GM12878 (cell line): Measurements from ENCODE around the gene ZNF317. TPM values are rescaled to one million over a fixed set of nuclear protein-coding genes. Genes with fewer than 3 reads are reported as not detected.

ENCODE experiments used
- ATAC-seq: fragments of 200-7000 bp; cut with Tn5 transposase; 3 replicates; pipeline ENCODE4 v1.9.1; 2020; ENCODE audit warnings: mild to moderate bottlenecking, moderate library complexity
- BruUV-seq: library from RNA; stranded (reverse); fragments of 400-500 nt; replicated peaks from 2 replicates; lab custom pipeline; 2021; lab: Mats Ljungman, UMichigan
- CTCF ChIA-PET: fragments of 300-600 bp; sonication (Branson Sonifier 250); formaldehyde crosslinking; extraction: SDS; loops from one replicate; lab custom pipeline; 2021; ENCODE audit warnings: inconsistent platforms; lab: Yijun Ruan, JAX
- POLR2A ChIA-PET: fragments of 350-600 bp; formaldehyde crosslinking; extraction: SDS; loops from one replicate; lab custom pipeline; 2021; ENCODE audit warnings: inconsistent platforms; lab: Charles Lee
- RAD21 ChIA-PET: fragments of 300-600 bp; sonication (Branson Sonifier 250); formaldehyde crosslinking; loops from one replicate; lab custom pipeline; 2023; ENCODE audit warnings: antibody characterized with exemption; ENCODE audit not compliant: unreplicated experiment; lab: Charles Lee
- SMC1A ChIA-PET: fragments of 300-600 bp; sonication (Branson Sonifier 250); formaldehyde crosslinking; loops from one replicate; lab custom pipeline; 2023; ENCODE audit not compliant: unreplicated experiment, uncharacterized antibody; lab: Charles Lee
- DNase-seq: peaks from one replicate; pipeline ENCODE4 v3.0.0-alpha.2; 2011; ENCODE audit warnings: low read depth, low spot score
- FAIRE-seq: peaks from 3 replicates; lab custom pipeline; 2011; peaks lifted over from hg19 to GRCh38; lab: Jason Lieb, UNC
- H2AFZ ChIP-seq: 2 replicates; pipeline ENCODE4 v1.6.0; 2011; ENCODE audit warnings: low read depth, low read length, control low read depth; ENCODE audit not compliant: control insufficient read depth
- H3K27ac ChIP-seq: 2 replicates; pipeline ENCODE4 v1.5.1; 2011; ENCODE audit warnings: control low read depth; ENCODE audit not compliant: control insufficient read depth, insufficient read depth
- H3K27me3 ChIP-seq, 2 experiments: replicated peaks in 1 of 2; 2 replicates each; pipeline versions ENCODE4 v1.6.0 to v1.6.1; 2011; ENCODE audit warnings: low read length in 1 of 2; ENCODE audit not compliant: control insufficient read depth in 2 of 2, insufficient read depth in 2 of 2
- H3K36me3 ChIP-seq, 2 experiments: 2 replicates each; pipeline ENCODE4 v1.5.1; 2011; ENCODE audit warnings: low read length in 1 of 2; ENCODE audit not compliant: control insufficient read depth in 2 of 2, insufficient read depth in 2 of 2
- H3K4me1 ChIP-seq: 2 replicates; pipeline ENCODE4 v1.6.1; 2011; ENCODE audit warnings: mild to moderate bottlenecking, low read length, moderate library complexity, mixed read lengths; ENCODE audit not compliant: control insufficient read depth, insufficient read depth
- H3K4me2 ChIP-seq: 2 replicates; pipeline ENCODE4 v1.6.0; 2011; ENCODE audit warnings: control low read depth; ENCODE audit not compliant: control insufficient read depth, insufficient read depth
- H3K4me3 ChIP-seq: fragments of 200-600 bp; sonication (generic); 2 replicates; pipeline ENCODE4 v1.5.1; 2016
- H3K79me2 ChIP-seq: 2 replicates; pipeline ENCODE4 v1.6.0; 2011; ENCODE audit warnings: low read length; ENCODE audit not compliant: control insufficient read depth, insufficient read depth
- H3K9ac ChIP-seq: 2 replicates; pipeline ENCODE4 v1.8.0; 2011; ENCODE audit warnings: low read length, control low read depth, mixed read lengths; ENCODE audit not compliant: control insufficient read depth, insufficient read depth
- H3K9me3 ChIP-seq: replicated peaks from 3 replicates; pipeline ENCODE4 v1.5.1; 2011; ENCODE audit warnings: mild to moderate bottlenecking, low read length; ENCODE audit not compliant: control insufficient read depth, insufficient read depth
- H4K20me1 ChIP-seq: 2 replicates; pipeline ENCODE4 v1.6.0; 2011; ENCODE audit not compliant: control insufficient read depth, insufficient read depth
- CREM ChIP-seq: IDR thresholded peaks from 2 replicates; pipeline ENCODE4 v1.6.1; 2014; ENCODE audit warnings: antibody characterized with exemption, low read depth
- FOS ChIP-seq: IDR thresholded peaks from 3 replicates; pipeline ENCODE4 v1.6.1; 2011; ENCODE audit warnings: borderline replicate concordance; ENCODE audit not compliant: insufficient read length; ENCODE audit errors: extremely low read depth
- POU2F2 ChIP-seq: IDR thresholded peaks from 3 replicates; pipeline ENCODE4 v1.6.1; 2011; ENCODE audit warnings: low read depth, mild to moderate bottlenecking, low read length, borderline replicate concordance
- RAD21 ChIP-seq: IDR thresholded peaks from 2 replicates; pipeline ENCODE4 v1.6.1; 2011; ENCODE audit warnings: mild to moderate bottlenecking, low read depth, low read length, moderate library complexity; ENCODE audit not compliant: insufficient read depth
- SMC3 ChIP-seq: IDR thresholded peaks from 2 replicates; pipeline ENCODE4 v1.6.1; 2011; ENCODE audit warnings: low read length, improper control_type of control experiment, borderline replicate concordance
- YY1 ChIP-seq: IDR thresholded peaks from 2 replicates; pipeline ENCODE4 v1.6.1; 2011; ENCODE audit warnings: low read depth, mild to moderate bottlenecking, low read length
- WGBS: methylation state at CpG from one replicate; pipeline ENCODE4 v1.1.6; 2016; ENCODE audit warnings: low lambda C conversion rate; ENCODE audit not compliant: insufficient replicate concordance, insufficient coverage; ENCODE audit errors: missing lambda C conversion rate; 5-methylcytosine and 5-hydroxymethylcytosine counted together
- in situ Hi-C: fragments of 300-500 bp; cut with MboI; formaldehyde crosslinking; loops from 9 replicates; pipeline ENCODE4 v1.14.3; 2018; ENCODE audit warnings: mixed read lengths
- intact Hi-C: fragments of 100-400 bp; cut with micrococcal nuclease; formaldehyde crosslinking; loops from one replicate; pipeline ENCODE4 v1.14.2; 2022; ENCODE audit not compliant: unreplicated experiment
- polyA plus RNA-seq, 11 experiments: library from polyadenylated mRNA; depleted of rRNA in 4 of 11; unstranded in 6 of 11; stranded (reverse) in 5 of 11; fragments of >200 nt; fragmentation: Nextera tagmentation in 4 of 11; fragmentation: Illumina TruSeq in 1 of 11; extraction: Ambion mirVana in 4 of 11; extraction: Trizol in 1 of 11; gene quantifications; 1 replicate in 1 of 11; 2 replicates in 10 of 11; pipeline versions ENCODE4 v1.2.1 to v1.2.3, GENCODE V29; 2011 to 2016; ENCODE audit warnings: inconsistent platforms in 2 of 11, missing spikeins in 2 of 11, low read depth in 1 of 11
- total RNA-seq, 4 experiments: library from RNA; depleted of rRNA in 3 of 4; stranded (reverse); fragments of >200 nt in 3 of 4; fragmentation: Illumina TruSeq in 1 of 4; extraction: Trizol in 1 of 4; gene quantifications; 2 replicates each; pipeline versions ENCODE4 v1.2.1 to v1.2.3, GENCODE V29; 2013 to 2021
- TF ChIP-seq, protein P1 (sequence below), 3 experiments: IDR thresholded peaks in 2 of 3; conservative IDR thresholded peaks in 1 of 3; 2 replicates each; pipeline ENCODE4 v1.5.1; 2011; ENCODE audit warnings: low read depth in 3 of 3, low read length in 3 of 3, mild to moderate bottlenecking in 3 of 3, control low read depth in 2 of 3, moderate library complexity in 2 of 3, inconsistent platforms in 1 of 3, mixed read lengths in 1 of 3; ENCODE audit not compliant: control insufficient read depth in 2 of 3, insufficient read depth in 1 of 3; ENCODE audit errors: extremely low read depth in 1 of 3

The ZNF317 gene
- total and polyA plus RNA-seq, 10 of the 15 experiments (the other 5 are each of a cell fraction or from before 2014, with no cell fraction given), result 22.7 to 39.4 (median 32.6) TPM

DNA sequence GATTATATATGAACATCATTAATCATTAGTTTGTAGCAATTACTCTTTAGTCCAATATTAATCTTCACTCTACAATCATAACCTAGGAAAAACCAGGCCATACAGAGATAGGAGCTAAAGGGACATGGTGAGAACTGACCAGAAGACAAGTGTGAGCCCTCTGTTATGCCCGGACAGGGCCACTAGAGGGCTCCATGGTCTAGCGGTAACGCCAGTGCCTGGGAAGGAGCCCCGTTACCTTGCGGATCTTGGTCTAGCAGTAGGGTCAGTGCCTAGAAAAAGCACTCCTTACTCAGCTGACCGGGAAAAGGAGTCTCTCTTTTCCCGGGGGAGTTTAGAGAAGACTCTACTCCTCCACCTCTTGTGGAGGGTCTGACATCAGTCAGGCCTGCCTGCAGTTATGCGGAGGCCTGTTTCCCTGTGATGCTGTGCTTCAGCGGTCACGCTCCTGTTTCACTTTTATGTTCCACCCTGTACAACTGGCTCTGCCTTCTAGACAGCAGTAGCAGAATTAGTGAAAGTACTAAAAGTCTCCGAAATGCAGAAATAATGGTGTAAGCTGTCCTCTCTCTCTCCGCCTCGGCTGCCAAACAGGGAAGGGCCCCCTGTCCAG, 65.4 kb downstream of the ZNF317 start:
- in situ Hi-C loops (loop anchor here (5.0 kb wide), 1 partner anchor 592 kb away; no protein-coding TSS in a partner anchor), intact Hi-C loops (loop anchor here (1.0 kb wide), 1 partner anchor 591 kb away; no protein-coding TSS in a partner anchor)
- no peak overlapping the region for H3K4me2 ChIP-seq
- no peaks in the 10 kb centered on the region for H3K27me3 ChIP-seq
- H3K36me3 ChIP-seq, result no peaks in the 10 kb centered on the region
- SMC1A ChIA-PET, result interaction anchor here (0.6 to 1.4 kb wide), 2 partner anchors 17 to 598 kb away, joined by 3 to 4 read pairs; no protein-coding TSS in a partner anchor
- H3K9me3 ChIP-seq, result no peaks in the 10 kb centered on the region
- TF ChIP-seq, protein P1, sequence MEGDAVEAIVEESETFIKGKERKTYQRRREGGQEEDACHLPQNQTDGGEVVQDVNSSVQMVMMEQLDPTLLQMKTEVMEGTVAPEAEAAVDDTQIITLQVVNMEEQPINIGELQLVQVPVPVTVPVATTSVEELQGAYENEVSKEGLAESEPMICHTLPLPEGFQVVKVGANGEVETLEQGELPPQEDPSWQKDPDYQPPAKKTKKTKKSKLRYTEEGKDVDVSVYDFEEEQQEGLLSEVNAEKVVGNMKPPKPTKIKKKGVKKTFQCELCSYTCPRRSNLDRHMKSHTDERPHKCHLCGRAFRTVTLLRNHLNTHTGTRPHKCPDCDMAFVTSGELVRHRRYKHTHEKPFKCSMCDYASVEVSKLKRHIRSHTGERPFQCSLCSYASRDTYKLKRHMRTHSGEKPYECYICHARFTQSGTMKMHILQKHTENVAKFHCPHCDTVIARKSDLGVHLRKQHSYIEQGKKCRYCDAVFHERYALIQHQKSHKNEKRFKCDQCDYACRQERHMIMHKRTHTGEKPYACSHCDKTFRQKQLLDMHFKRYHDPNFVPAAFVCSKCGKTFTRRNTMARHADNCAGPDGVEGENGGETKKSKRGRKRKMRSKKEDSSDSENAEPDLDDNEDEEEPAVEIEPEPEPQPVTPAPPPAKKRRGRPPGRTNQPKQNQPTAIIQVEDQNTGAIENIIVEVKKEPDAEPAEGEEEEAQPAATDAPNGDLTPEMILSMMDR (IDR thresholded peaks at IDR 0.05 in 2 of 3, conservative IDR thresholded peaks at IDR 0.05 in 1 of 3; ENCODE audit: control insufficient read depth in 2 of 3, extremely low read depth in 1 of 3, insufficient read depth in 1 of 3, low read depth in 3 of 3, low read length in 3 of 3), result peak; percentile 69 to 84 (median 73)
- TF ChIP-seq POU2F2 (0 out of 3 replicates have a peak, but pooled peaks have one; percentile 9), CREM (no peak), SMC3 (peak; percentile 65), FOS (no peak), RAD21 (peak; percentile 80), YY1 (0 out of 2 replicates have a peak, but pooled peaks have one; percentile 40)
- TF ChIP-seq, all 136 proteins: peak for 5
- Histone ChIP-seq H3K9ac (no peak overlapping the region), H2AFZ (no peak overlapping the region), H4K20me1 (no peaks in the 10 kb centered on the region), H3K4me1 (no peaks in the 10 kb centered on the region), H3K79me2 (no peaks in the 10 kb centered on the region), H3K4me3 (no peak overlapping the region), H3K27ac (no peak overlapping the region)
- RAD21 ChIA-PET, result interaction anchor here (0.7 to 1.2 kb wide), 4 partner anchors 71 to 590 kb away, joined by 3 to 4 read pairs (median 3); partner anchors contain the start of gene ZNF266
- ATAC-seq (peak; percentile 72), FAIRE-seq (peak; percentile 61), DNase-seq (no peak)
- POLR2A ChIA-PET, result no interaction called here
- CTCF ChIA-PET, result interaction anchor here (0.6 to 1.9 kb wide), 14 partner anchors 8 to 593 kb away, joined by 3 to 6 read pairs (median 4); partner anchors contain the start of genes ZNF266 and ZNF699
- BruUV-seq, result no TSS peak
- WGBS, result 38% methylated on average over 13 of the region's 13 CpGs

Other genes with a start within 250 kb of the ZNF317 start
Only the 7 nearest of the 11 such genes appear.
- not detected in 2 replicates for gene OR1M1, start 53.3 kb upstream of the ZNF317 start, total RNA-seq (2014; rRNA removed)
- not detected in 2 replicates for gene OR1M1, start 53.3 kb upstream of the ZNF317 start, total RNA-seq (2014; rRNA removed; fragmentation: Illumina TruSeq; extraction: Trizol)
- gene OR1M1, start 53.3 kb upstream of the ZNF317 start, total RNA-seq (2021), result not detected in 2 replicates
- gene OR1M1, start 53.3 kb upstream of the ZNF317 start, polyA plus RNA-seq (2011; rRNA removed), result not detected in 2 replicates
- gene OR1M1, start 53.3 kb upstream of the ZNF317 start, polyA plus RNA-seq (2014; fragmentation: Illumina TruSeq; extraction: Trizol), result not detected in 2 replicates
- not detected for gene OR1M1, start 53.3 kb upstream of the ZNF317 start, polyA plus RNA-seq (2014; fragmentation: Nextera tagmentation; extraction: Ambion mirVana)
- gene OR1M1, start 53.3 kb upstream of the ZNF317 start, polyA plus RNA-seq (2014; rRNA removed), result not detected in 2 replicates
- gene OR1M1, start 53.3 kb upstream of the ZNF317 start, polyA plus RNA-seq (2016; fragmentation: Nextera tagmentation; extraction: Ambion mirVana), result not detected
- gene OR7G2, start 32.9 kb upstream of the ZNF317 start, total RNA-seq (2014; rRNA removed), result not detected in 2 replicates
- gene OR7G2, start 32.9 kb upstream of the ZNF317 start, total RNA-seq (2014; rRNA removed; fragmentation: Illumina TruSeq; extraction: Trizol), result not detected in 2 replicates
- gene OR7G2, start 32.9 kb upstream of the ZNF317 start, total RNA-seq (2021), result not detected in 2 replicates
- gene OR7G2, start 32.9 kb upstream of the ZNF317 start, polyA plus RNA-seq (2011; rRNA removed), result not detected in 2 replicates
- not detected in 2 replicates for gene OR7G2, start 32.9 kb upstream of the ZNF317 start, polyA plus RNA-seq (2014; fragmentation: Illumina TruSeq; extraction: Trizol)
- gene OR7G2, start 32.9 kb upstream of the ZNF317 start, polyA plus RNA-seq (2014; fragmentation: Nextera tagmentation; extraction: Ambion mirVana), result not detected
- not detected in 2 replicates for gene OR7G2, start 32.9 kb upstream of the ZNF317 start, polyA plus RNA-seq (2014; rRNA removed)
- not detected for gene OR7G2, start 32.9 kb upstream of the ZNF317 start, polyA plus RNA-seq (2016; fragmentation: Nextera tagmentation; extraction: Ambion mirVana)
- not detected in 2 replicates for gene OR7G1, start 24.6 kb upstream of the ZNF317 start, total RNA-seq (2014; rRNA removed)
- gene OR7G1, start 24.6 kb upstream of the ZNF317 start, total RNA-seq (2014; rRNA removed; fragmentation: Illumina TruSeq; extraction: Trizol), result not detected in 2 replicates
- gene OR7G1, start 24.6 kb upstream of the ZNF317 start, total RNA-seq (2021), result not detected in 2 replicates
- not detected in 2 replicates for gene OR7G1, start 24.6 kb upstream of the ZNF317 start, polyA plus RNA-seq (2011; rRNA removed)
- gene OR7G1, start 24.6 kb upstream of the ZNF317 start, polyA plus RNA-seq (2014; fragmentation: Illumina TruSeq; extraction: Trizol), result not detected in 2 replicates
- not detected for gene OR7G1, start 24.6 kb upstream of the ZNF317 start, polyA plus RNA-seq (2014; fragmentation: Nextera tagmentation; extraction: Ambion mirVana)
- gene OR7G1, start 24.6 kb upstream of the ZNF317 start, polyA plus RNA-seq (2014; rRNA removed), result not detected in 2 replicates
- not detected for gene OR7G1, start 24.6 kb upstream of the ZNF317 start, polyA plus RNA-seq (2016; fragmentation: Nextera tagmentation; extraction: Ambion mirVana)
- not detected in 2 replicates for gene OR7G3, start 13.4 kb upstream of the ZNF317 start, total RNA-seq (2014; rRNA removed)
- gene OR7G3, start 13.4 kb upstream of the ZNF317 start, total RNA-seq (2014; rRNA removed; fragmentation: Illumina TruSeq; extraction: Trizol), result not detected in 2 replicates
- not detected in 2 replicates for gene OR7G3, start 13.4 kb upstream of the ZNF317 start, total RNA-seq (2021)
- not detected in 2 replicates for gene OR7G3, start 13.4 kb upstream of the ZNF317 start, polyA plus RNA-seq (2011; rRNA removed)
- gene OR7G3, start 13.4 kb upstream of the ZNF317 start, polyA plus RNA-seq (2014; fragmentation: Illumina TruSeq; extraction: Trizol), result not detected in 2 replicates
- gene OR7G3, start 13.4 kb upstream of the ZNF317 start, polyA plus RNA-seq (2014; fragmentation: Nextera tagmentation; extraction: Ambion mirVana), result not detected
- not detected in 2 replicates for gene OR7G3, start 13.4 kb upstream of the ZNF317 start, polyA plus RNA-seq (2014; rRNA removed)
- gene OR7G3, start 13.4 kb upstream of the ZNF317 start, polyA plus RNA-seq (2016; fragmentation: Nextera tagmentation; extraction: Ambion mirVana), result not detected
- gene OR7D2, start 38.6 kb downstream of the ZNF317 start, total RNA-seq (2014; rRNA removed), result 0.05 TPM in 1 of 2 replicates, not detected in the other
- not detected in 2 replicates for gene OR7D2, start 38.6 kb downstream of the ZNF317 start, total RNA-seq (2014; rRNA removed; fragmentation: Illumina TruSeq; extraction: Trizol)
- not detected in 2 replicates for gene OR7D2, start 38.6 kb downstream of the ZNF317 start, total RNA-seq (2021)
- gene OR7D2, start 38.6 kb downstream of the ZNF317 start, polyA plus RNA-seq (2011; rRNA removed), result 0.04 and 0.09 TPM in 2 replicates
- gene OR7D2, start 38.6 kb downstream of the ZNF317 start, polyA plus RNA-seq (2014; fragmentation: Illumina TruSeq; extraction: Trizol), result not detected in 2 replicates
- not detected for gene OR7D2, start 38.6 kb downstream of the ZNF317 start, polyA plus RNA-seq (2014; fragmentation: Nextera tagmentation; extraction: Ambion mirVana)
- not detected in 2 replicates for gene OR7D2, start 38.6 kb downstream of the ZNF317 start, polyA plus RNA-seq (2014; rRNA removed)
- gene OR7D2, start 38.6 kb downstream of the ZNF317 start, polyA plus RNA-seq (2016; fragmentation: Nextera tagmentation; extraction: Ambion mirVana), result not detected
- not detected in 2 replicates for gene OR7D4, start 79.2 kb downstream of the ZNF317 start, total RNA-seq (2014; rRNA removed)
- gene OR7D4, start 79.2 kb downstream of the ZNF317 start, total RNA-seq (2014; rRNA removed; fragmentation: Illumina TruSeq; extraction: Trizol), result not detected in 2 replicates
- gene OR7D4, start 79.2 kb downstream of the ZNF317 start, total RNA-seq (2021), result not detected in 2 replicates
- gene OR7D4, start 79.2 kb downstream of the ZNF317 start, polyA plus RNA-seq (2011; rRNA removed), result not detected in 2 replicates
- gene OR7D4, start 79.2 kb downstream of the ZNF317 start, polyA plus RNA-seq (2014; fragmentation: Illumina TruSeq; extraction: Trizol), result not detected in 2 replicates
- not detected for gene OR7D4, start 79.2 kb downstream of the ZNF317 start, polyA plus RNA-seq (2014; fragmentation: Nextera tagmentation; extraction: Ambion mirVana)
- gene OR7D4, start 79.2 kb downstream of the ZNF317 start, polyA plus RNA-seq (2014; rRNA removed), result not detected in 2 replicates
- not detected for gene OR7D4, start 79.2 kb downstream of the ZNF317 start, polyA plus RNA-seq (2016; fragmentation: Nextera tagmentation; extraction: Ambion mirVana)
- not detected in 2 replicates for gene OR7E24, start 110.5 kb downstream of the ZNF317 start, total RNA-seq (2014; rRNA removed)
- not detected in 2 replicates for gene OR7E24, start 110.5 kb downstream of the ZNF317 start, total RNA-seq (2014; rRNA removed; fragmentation: Illumina TruSeq; extraction: Trizol)
- not detected in 2 replicates for gene OR7E24, start 110.5 kb downstream of the ZNF317 start, total RNA-seq (2021)
- gene OR7E24, start 110.5 kb downstream of the ZNF317 start, polyA plus RNA-seq (2011; rRNA removed), result not detected in 2 replicates
- gene OR7E24, start 110.5 kb downstream of the ZNF317 start, polyA plus RNA-seq (2014; fragmentation: Illumina TruSeq; extraction: Trizol), result not detected in 2 replicates
- gene OR7E24, start 110.5 kb downstream of the ZNF317 start, polyA plus RNA-seq (2014; fragmentation: Nextera tagmentation; extraction: Ambion mirVana), result not detected
- gene OR7E24, start 110.5 kb downstream of the ZNF317 start, polyA plus RNA-seq (2014; rRNA removed), result not detected in 2 replicates
- not detected for gene OR7E24, start 110.5 kb downstream of the ZNF317 start, polyA plus RNA-seq (2016; fragmentation: Nextera tagmentation; extraction: Ambion mirVana)